SIG-M5 (cell line): ENCODE measurements around the gene WNK4.

Experiments
- DNase-seq: peaks from one replicate; lab custom pipeline; 2025; lab: John Stamatoyannopoulos, UW

Gene WNK4

GRCh38 chr17:42772945-42773289 lies 7.5 kb upstream of the WNK4 start:
- DNase-seq, result no peak

DNA sequence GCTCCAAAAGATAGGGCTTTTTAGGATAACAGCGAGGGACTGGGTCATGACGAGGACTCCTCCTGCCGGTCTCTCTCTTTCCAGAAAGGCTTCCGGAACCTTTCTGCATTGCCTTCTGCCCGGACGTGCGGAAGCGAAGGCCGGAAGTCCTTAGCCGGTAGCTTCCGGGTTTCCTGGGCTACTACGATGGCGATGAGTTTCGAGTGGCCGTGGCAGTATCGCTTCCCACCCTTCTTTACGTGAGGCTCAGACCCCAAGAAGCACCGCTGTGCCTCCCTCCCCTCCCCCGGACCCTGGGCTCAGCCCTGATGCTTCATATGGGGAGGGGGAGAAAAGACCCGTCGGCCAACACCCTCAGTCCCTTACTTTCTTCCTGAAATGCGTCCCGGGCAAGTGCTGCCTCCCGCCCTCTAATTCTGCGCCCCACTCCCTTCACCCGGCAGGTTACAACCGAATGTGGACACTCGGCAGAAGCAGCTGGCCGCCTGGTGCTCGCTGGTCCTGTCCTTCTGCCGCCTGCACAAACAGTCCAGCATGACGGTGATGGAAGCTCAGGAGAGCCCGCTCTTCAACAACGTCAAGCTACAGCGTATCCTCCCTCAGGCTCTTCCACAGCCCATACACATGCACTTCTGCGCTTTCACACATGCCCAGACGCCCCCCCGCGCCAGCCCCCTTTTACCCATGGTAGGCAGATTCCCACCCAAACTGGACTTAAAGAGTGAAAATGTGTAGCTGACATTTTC lies 6.9 kb upstream of the WNK4 start, which contains the start of gene VPS25:
Gene VPS25, plus strand, starts transcription at position 160 of the 746 bp plus-strand sequence. Its CDS starts 27 bp downstream, at position 187.
- peak; percentile 16 for DNase-seq

DNA sequence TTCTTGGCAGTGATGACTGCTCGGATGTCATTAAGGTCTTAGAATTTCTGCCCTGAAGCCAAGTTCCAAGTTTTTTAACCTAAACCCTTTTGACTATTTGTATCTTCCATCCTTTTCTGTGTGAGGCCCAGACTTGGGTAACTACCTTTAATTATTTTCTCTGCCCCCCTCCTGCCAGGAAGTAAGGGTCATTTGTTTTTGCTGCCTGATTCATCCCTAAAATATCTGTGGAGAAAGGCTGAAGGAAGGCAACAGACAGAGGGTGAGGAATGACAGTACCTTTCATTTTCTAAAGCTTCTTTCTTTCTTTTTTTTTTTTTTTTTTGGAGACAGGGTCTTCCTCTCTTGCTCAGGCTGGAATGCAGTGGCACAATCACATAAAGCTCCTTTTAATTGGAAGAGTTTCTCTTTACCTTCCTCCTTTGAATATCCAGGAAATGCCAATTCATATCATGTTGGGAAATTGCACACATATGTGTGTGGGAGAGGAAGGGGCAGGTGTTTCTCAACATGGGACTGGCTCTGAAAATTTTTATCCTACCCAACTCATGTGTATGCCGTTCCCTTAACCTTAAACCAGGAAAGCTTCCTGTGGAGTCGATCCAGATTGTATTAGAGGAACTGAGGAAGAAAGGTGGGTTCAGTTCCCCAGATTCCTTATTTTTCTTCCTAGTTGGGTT lies 6.2 kb upstream of the WNK4 start:
- no peak for DNase-seq

DNA sequence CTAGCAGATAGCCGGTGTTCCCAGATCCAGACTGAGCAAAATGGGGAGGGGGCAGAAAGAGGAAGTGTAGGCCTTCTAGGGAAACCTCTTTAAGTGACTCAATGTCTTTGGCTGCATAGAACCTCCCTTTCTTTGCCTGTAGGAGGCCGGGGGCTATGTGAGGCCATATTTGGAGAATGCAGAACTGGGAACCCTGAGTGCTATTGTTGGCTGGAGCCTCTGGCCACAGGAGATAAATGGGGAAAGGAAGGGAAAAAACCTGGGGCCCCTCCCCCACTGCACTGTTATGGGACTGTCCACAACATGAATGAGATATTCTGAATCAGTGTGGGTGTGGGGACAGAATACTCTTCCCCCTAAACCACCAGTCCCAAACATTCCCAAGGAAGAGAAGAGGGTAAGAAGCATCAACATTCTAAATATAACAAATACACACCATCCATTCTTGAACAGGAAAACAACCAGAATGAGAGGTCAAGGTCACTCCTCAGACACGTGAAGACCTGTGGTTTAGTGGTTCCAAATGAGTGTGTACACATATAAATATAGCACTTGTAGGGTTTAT lies 4.8 kb upstream of the WNK4 start:
- DNase-seq, result peak; percentile 67

DNA sequence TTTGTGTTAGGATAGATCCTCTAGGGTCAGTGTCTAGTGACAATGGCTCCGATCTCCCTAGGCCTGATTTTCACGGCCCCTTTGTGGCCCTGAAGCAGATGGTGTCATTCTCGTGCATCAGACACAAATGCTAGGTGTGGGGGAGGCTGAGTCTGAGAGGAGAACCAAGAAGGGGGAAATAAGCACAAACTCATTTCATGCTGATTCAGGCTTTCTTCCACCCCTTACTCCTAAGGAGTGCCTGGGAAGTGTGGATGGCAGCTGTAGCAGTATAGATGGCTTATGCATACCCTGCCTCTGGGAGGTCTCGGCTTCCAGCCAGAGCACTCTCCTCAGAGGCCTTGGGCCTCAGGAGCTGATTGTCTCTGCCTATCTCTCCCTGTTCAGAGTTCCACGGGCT lies 1.8 kb upstream of the WNK4 start:
- no peak for DNase-seq

DNA sequence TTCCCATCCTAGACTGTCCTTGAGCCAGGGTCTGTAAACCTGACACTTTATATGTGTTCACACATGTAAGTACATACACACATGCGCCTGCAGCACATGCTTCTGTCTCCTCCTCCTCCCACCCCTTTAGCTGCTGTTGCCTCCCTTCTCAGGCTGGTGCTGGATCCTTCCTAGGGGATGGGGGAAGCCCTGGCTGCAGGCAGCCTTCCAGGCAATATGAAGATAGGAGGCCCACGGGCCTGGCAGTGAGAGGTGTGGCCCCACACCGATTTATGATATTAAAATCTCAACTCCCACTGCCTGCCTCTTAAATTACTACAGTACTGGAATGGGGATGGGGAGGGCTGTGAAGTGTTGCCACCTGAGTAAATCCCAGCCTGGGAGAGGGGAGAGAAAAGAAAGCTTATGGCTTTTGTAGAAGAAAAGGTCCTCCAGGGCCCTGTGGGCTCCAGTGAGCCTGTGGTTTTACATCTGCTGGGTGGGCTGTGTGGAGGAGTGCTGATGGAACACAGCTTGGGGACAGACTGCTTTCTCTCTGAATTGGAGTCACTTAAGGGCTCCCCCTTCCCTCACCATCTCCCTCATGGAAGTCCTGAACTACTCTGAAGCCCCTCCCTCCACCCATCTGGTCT lies 990 bp upstream of the WNK4 start:
- DNase-seq, result no peak

DNA sequence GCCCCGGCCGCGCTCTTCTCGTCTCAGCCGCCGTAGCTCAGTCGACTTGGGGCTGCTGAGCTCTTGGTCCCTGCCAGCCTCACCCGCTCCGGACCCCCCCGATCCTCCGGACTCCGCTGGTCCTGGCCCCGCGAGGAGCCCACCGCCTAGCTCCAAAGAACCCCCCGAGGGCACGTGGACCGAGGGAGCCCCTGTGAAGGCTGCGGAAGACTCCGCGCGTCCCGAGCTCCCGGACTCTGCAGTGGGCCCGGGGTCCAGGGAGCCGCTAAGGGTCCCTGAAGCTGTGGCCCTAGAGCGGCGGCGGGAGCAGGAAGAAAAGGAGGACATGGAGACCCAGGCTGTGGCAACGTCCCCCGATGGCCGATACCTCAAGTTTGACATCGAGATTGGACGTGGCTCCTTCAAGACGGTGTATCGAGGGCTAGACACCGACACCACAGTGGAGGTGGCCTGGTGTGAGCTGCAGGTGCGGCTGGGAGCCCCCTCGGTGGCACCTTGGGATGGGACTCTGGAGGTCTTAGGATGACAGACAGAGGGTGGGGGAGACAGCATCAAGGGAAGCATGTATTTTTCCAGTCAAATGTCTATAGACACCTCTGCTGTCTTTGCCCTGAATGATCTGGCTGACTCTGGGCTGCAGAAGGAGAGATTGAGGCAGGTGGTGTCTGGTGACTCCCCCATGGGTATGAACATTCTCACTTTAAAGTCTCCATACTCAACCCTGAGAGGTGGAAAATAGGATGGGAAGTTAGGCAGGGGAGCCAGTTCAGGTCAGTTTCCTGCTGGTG lies 635 bp downstream of the WNK4 start:
- no peak for DNase-seq

- DNase-seq, result no peak
Observed at GRCh38 chr17:42781639-42782165, 1.3 kb downstream of the WNK4 start.

DNA sequence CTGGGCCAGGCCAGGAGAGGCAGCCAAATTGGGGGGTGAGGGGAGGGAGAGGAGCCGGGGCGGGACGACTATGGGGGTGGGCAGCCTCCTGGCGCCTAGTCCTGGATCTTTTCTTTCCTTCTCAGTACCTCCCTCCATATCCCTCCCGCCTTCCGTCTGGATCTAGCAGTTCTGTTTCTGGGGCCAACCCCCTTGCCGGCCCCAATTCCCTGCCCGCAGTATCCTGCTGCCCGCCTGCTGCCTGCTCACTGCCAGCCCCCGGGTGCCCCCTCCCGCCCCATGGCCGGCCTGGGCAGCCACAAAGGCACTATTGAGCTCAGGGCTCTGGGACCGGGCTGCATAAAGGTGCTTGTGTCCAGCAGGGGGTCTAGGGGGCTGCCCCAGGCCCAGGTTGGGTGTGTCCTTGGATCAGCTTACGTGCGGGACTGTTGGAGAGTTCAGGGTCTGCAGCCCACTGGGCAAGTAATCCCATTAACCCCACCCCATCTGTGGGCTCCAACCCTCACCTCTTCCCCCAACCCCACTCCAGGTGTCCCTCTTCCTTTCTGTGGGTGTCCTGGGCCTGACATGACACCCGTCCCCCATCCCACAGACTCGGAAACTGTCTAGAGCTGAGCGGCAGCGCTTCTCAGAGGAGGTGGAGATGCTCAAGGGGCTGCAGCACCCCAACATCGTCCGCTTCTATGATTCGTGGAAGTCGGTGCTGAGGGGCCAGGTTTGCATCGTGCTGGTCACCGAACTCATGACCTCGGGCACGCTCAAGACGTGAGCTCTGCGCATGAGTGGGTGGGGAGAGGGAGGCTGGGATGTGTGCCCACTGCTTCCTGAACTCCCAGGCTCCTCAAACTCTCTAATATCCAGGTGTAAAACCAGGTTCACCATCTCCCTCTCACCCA lies 2.0 kb downstream of the WNK4 start:
- DNase-seq, result no peak

DNA sequence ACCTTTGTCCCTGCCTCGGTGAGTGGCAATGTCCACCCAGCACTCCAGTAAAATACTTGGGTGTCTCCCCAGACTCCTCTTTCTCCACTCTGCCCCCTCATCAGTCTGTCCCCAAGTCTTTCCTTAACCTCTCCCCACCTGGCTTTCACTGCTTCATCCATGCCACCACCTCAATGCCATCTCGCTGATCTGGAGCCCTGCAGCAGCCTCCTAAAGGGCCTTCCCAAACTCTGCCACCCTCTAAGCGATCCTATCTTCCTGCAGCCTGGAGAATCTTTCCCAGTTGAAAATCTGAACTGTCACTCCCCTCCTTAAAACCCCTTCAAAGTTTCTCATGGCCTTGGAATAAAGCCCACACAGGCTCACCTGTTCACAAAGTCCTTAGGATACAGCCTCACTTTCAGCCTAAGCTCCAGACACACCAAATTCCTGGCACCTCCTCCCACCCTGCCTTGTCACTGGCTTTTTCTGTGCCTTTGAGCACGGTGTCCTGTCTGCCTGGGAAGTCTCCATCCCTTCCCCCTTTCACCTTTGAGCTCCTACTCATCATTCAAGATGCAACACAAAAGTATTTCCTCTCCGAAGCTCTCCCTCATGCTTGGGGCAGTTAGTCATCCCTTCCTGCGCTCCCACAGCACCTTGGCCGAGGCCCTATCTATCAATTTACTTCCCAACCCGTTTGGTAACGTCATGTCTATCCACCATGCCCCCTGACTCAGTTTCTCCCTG lies 2.8 kb downstream of the WNK4 start:
- DNase-seq, result no peak

DNA sequence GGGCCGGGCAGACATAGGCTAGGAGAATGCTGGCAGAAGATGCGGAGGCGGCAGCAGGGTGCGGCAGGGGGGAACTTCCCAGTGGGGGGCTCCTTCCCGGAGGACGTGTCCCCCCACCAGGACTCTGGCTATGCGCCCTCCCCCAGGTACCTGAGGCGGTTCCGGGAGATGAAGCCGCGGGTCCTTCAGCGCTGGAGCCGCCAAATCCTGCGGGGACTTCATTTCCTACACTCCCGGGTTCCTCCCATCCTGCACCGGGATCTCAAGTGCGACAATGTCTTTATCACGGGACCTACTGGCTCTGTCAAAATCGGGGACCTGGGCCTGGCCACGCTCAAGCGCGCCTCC lies 3.4 kb downstream of the WNK4 start:
- no peak for DNase-seq

DNA sequence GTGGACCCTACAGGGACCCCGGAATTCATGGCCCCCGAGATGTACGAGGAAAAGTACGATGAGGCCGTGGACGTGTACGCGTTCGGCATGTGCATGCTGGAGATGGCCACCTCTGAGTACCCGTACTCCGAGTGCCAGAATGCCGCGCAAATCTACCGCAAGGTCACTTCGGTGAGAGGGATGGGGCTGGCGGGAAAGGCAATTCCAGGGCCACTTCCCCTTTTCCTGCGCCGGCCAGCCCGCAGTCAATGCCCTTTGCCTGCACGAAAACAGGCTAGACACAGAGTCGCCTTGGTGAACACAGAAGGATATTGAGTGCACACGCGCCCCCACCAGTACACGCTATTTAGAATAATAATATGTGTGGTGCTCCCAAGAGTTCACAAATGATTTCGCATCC lies 4.0 kb downstream of the WNK4 start:
- no peak for DNase-seq

- no peak for DNase-seq
Observed at GRCh38 chr17:42784811-42785592, 4.6 kb downstream of the WNK4 start.

- no peak for DNase-seq
Observed at GRCh38 chr17:42787266-42787665, 6.9 kb downstream of the WNK4 start.

DNA sequence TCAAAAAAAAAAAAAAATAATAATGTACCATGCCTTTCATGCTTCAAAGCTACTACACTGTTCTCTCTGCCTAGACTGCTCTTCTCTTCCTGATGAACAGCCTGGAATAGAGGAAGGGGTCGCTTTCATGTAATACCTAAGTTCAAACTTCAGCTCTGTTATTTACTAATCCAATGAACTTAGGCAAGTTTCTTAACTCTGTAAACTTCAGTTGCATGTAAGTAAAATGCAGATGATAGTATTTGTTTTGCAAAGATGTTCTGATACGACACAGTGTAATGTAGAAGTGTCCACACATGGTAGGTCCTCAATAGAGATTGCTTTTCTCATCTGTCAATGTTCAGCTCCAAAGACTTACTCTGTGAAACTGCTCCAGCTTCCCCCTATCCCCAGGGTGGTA lies 11.5 kb downstream of the WNK4 start:
- DNase-seq, result no peak

DNA sequence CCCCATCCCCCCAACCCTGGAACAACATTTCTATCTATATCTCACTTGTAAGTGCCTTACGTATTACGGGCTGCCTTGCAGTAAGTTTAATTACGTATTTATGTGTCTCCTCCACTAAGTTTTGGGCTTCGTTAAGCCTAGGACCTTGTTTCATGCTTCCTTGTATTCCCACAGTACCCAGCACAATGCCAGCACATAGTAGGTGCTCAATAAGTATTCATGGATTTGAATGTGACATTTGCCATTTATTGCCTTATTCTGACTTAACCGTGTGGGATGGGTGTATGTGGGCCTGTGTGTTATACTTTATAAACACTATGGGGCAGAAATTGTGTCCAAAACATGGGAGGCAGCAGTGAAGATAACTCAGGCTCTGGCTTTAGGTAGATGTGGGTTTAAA lies 12.1 kb downstream of the WNK4 start:
- DNase-seq, result no peak

- no peak for DNase-seq
Observed at GRCh38 chr17:42795061-42795460, 14.7 kb downstream of the WNK4 start.

- no peak for DNase-seq
Observed at GRCh38 chr17:42795465-42795864, 15.1 kb downstream of the WNK4 start.

GRCh38 chr17:42796066-42796758 lies 15.8 kb downstream of the WNK4 start:
- no peak for DNase-seq
